HCT116 (cell line): ENCODE results near the gene SLC41A1. TPM values are rescaled to one million over a fixed set of nuclear protein-coding genes. Genes with fewer than 3 reads are reported as not detected.

ENCODE experiments used
- ATAC-seq: fragments of 200-7000 bp; cut with Tn5 transposase; 2 replicates; pipeline ENCODE4 v1.9.1; 2020; ENCODE audit warnings: mild to moderate bottlenecking, moderate library complexity
- BruUV-seq: library from RNA; stranded (reverse); fragments of 400-500 nt; replicated peaks from 2 replicates; lab custom pipeline; 2021; lab: Mats Ljungman, UMichigan
- CTCF ChIA-PET: fragments of 300-600 bp; sonication (Branson Sonifier 250); formaldehyde crosslinking; loops from one replicate; lab custom pipeline; 2021; ENCODE audit warnings: antibody characterized with exemption; lab: Charles Lee
- POLR2A ChIA-PET: fragments of 300-600, 350-600 bp; sonication (Branson Sonifier 250); formaldehyde crosslinking; loops from one replicate; lab custom pipeline; 2021; ENCODE audit warnings: antibody characterized with exemption; lab: Charles Lee
- RAD21 ChIA-PET, 2 experiments: fragments of 300-600 bp; sonication (Branson Sonifier 250); formaldehyde crosslinking; loops; one replicate each; lab custom pipeline; 2023; ENCODE audit warnings: low total read pairs in 2 of 2; ENCODE audit not compliant: uncharacterized antibody in 2 of 2, unreplicated experiment in 2 of 2, low non-redundant PET in 1 of 2; lab: Charles Lee
- DNase-seq: peaks from one replicate; pipeline ENCODE4 v3.0.0-alpha.2; 2010; ENCODE audit warnings: low read depth, low spot score
- H2AFZ ChIP-seq: fragments of 200-600 bp; shearing (Covaris generic), sonication (generic); 2 replicates; pipeline ENCODE4 v1.6.1; 2017; ENCODE audit warnings: low read depth, mixed run types, mixed read lengths, antibody characterized with exemption, low read length; ENCODE audit not compliant: poor library complexity, severe bottlenecking
- H3K27ac ChIP-seq: 2 replicates; pipeline ENCODE4 v1.5.1; 2012; ENCODE audit warnings: low read depth, low read length
- H3K27me3 ChIP-seq: fragments of 200-600 bp; sonication (generic); 2 replicates; pipeline ENCODE4 v1.6.1; 2016; ENCODE audit warnings: mixed run types, low read length, mixed read lengths; ENCODE audit not compliant: insufficient read depth
- H3K36me3 ChIP-seq, 2 experiments: fragments of 200-500 bp in 1 of 2; fragments of 200-600 bp in 1 of 2; sonication (Bioruptor generic) in 1 of 2; sonication (generic) in 1 of 2; 2 replicates each; pipeline versions ENCODE4 v1.5.1 to v1.6.1; 2014 to 2016; ENCODE audit warnings: low read length in 2 of 2, inconsistent platforms in 1 of 2, mixed read lengths in 1 of 2, mixed run types in 1 of 2; ENCODE audit not compliant: insufficient read depth in 2 of 2, control insufficient read depth in 1 of 2
- H3K4me1 ChIP-seq, 2 experiments: fragments of 200-600 bp in 1 of 2; sonication (generic) in 1 of 2; 2 replicates each; pipeline versions ENCODE4 v1.5.1 to v1.6.1; 2012 to 2017; ENCODE audit warnings: low read length in 2 of 2, inconsistent platforms in 1 of 2, mild to moderate bottlenecking in 1 of 2, mixed read lengths in 1 of 2, mixed run types in 1 of 2, moderate library complexity in 1 of 2; ENCODE audit not compliant: insufficient read depth in 2 of 2, control insufficient read depth in 1 of 2
- H3K4me2 ChIP-seq: fragments of 200-600 bp; sonication (generic); 2 replicates; pipeline ENCODE4 v1.6.1; 2017; ENCODE audit warnings: mixed run types, low read length, mixed read lengths
- H3K4me3 ChIP-seq, 2 experiments: fragments of 200-600 bp in 1 of 2; sonication (generic) in 1 of 2; replicated peaks in 1 of 2; 2 replicates each; pipeline ENCODE4 v1.5.1; 2011 to 2016; ENCODE audit warnings: low read length in 2 of 2, control low read depth in 1 of 2, low read depth in 1 of 2, mild to moderate bottlenecking in 1 of 2, mixed read lengths in 1 of 2, mixed run types in 1 of 2
- H3K79me2 ChIP-seq: fragments of 200-600 bp; sonication (generic); 2 replicates; pipeline ENCODE4 v1.6.1; 2017; ENCODE audit warnings: mild to moderate bottlenecking, mixed run types, low read length, moderate library complexity, mixed read lengths; ENCODE audit not compliant: insufficient read depth
- H3K9ac ChIP-seq: fragments of 200-600 bp; sonication (generic); 2 replicates; pipeline ENCODE4 v1.6.1; 2016; ENCODE audit warnings: low read length, mixed read lengths
- H3K9me2 ChIP-seq: fragments of 200-600 bp; sonication (generic), shearing (Covaris generic); 2 replicates; pipeline ENCODE4 v1.6.1; 2017; ENCODE audit warnings: mixed run types, mild to moderate bottlenecking, moderate library complexity; ENCODE audit not compliant: insufficient read depth
- H3K9me3 ChIP-seq, 2 experiments: fragments of 200-500 bp in 1 of 2; fragments of 200-600 bp in 1 of 2; sonication (Bioruptor generic) in 1 of 2; sonication (generic) in 1 of 2; 2 replicates each; pipeline ENCODE4 v1.6.1; 2014 to 2017; ENCODE audit warnings: low read length in 2 of 2, mixed read lengths in 2 of 2, inconsistent platforms in 1 of 2, low read depth in 1 of 2, mild to moderate bottlenecking in 1 of 2, mixed run types in 1 of 2, moderate library complexity in 1 of 2; ENCODE audit not compliant: control insufficient read depth in 1 of 2, insufficient read depth in 1 of 2
- H4K20me1 ChIP-seq: fragments of 200-600 bp; sonication (generic), shearing (Covaris generic); 2 replicates; pipeline ENCODE4 v1.6.1; 2017; ENCODE audit warnings: mixed run types, mild to moderate bottlenecking, moderate library complexity; ENCODE audit not compliant: insufficient read depth
- CBX3 ChIP-seq: IDR thresholded peaks from 2 replicates; pipeline ENCODE4 v1.6.1; 2012; ENCODE audit warnings: low read depth
- EGR1 ChIP-seq: IDR thresholded peaks from 2 replicates; pipeline ENCODE4 v1.6.1; 2012; ENCODE audit warnings: low read depth
- ELF1 ChIP-seq: IDR thresholded peaks from 2 replicates; pipeline ENCODE4 v1.6.1; 2012; ENCODE audit warnings: low read depth, borderline replicate concordance
- EZH2 ChIP-seq: fragments of 200-600 bp; sonication (generic); IDR thresholded peaks from 2 replicates; pipeline ENCODE4 v1.6.1; 2017; ENCODE audit warnings: antibody characterized with exemption, mixed run types
- FOSL1 ChIP-seq: IDR thresholded peaks from 2 replicates; pipeline ENCODE4 v1.6.1; 2012; ENCODE audit warnings: low read depth
- JUND ChIP-seq: IDR thresholded peaks from 2 replicates; pipeline ENCODE4 v1.6.1; 2012
- POLR2A ChIP-seq: IDR thresholded peaks from 2 replicates; pipeline ENCODE4 v1.7.0; 2011; ENCODE audit warnings: borderline replicate concordance; ENCODE audit not compliant: insufficient read depth, insufficient read length; ENCODE audit errors: extremely low read depth
- RAD21 ChIP-seq: IDR thresholded peaks from 2 replicates; pipeline ENCODE4 v1.6.1; 2012; ENCODE audit warnings: low read depth, mild to moderate bottlenecking
- SIN3A ChIP-seq: IDR thresholded peaks from 2 replicates; pipeline ENCODE4 v1.6.1; 2012; ENCODE audit warnings: low read depth
- SRF ChIP-seq: IDR thresholded peaks from 2 replicates; pipeline ENCODE4 v1.6.1; 2012; ENCODE audit warnings: low read depth
- ZFX ChIP-seq: fragments of 450-650 bp; IDR thresholded peaks from 2 replicates; pipeline ENCODE4 v1.6.1; 2017
- ZNF274 ChIP-seq: fragments of 200-500 bp; sonication (Bioruptor generic); IDR thresholded peaks from 2 replicates; pipeline ENCODE4 v1.6.1; 2014; ENCODE audit warnings: mild to moderate bottlenecking, low read depth, low read length, inconsistent platforms
- intact Hi-C: fragments of 100-400 bp; cut with micrococcal nuclease; formaldehyde crosslinking; loops from 2 replicates; pipeline ENCODE4 v1.10.0; 2022
- total RNA-seq: library from RNA; stranded (reverse); gene quantifications from one replicate; pipeline ENCODE4 v1.2.1, GENCODE V29; 2021; ENCODE audit not compliant: unreplicated experiment
- TF ChIP-seq, protein P1 (sequence below), 3 experiments: fragments of 200-600 bp in 1 of 3; sonication (generic) in 1 of 3; IDR thresholded peaks in 2 of 3; conservative IDR thresholded peaks in 1 of 3; 2 replicates each; pipeline ENCODE4 v1.5.1; 2012 to 2017; ENCODE audit warnings: low read depth in 2 of 3, low read length in 2 of 3, antibody characterized with exemption in 1 of 3, borderline replicate concordance in 1 of 3, control low read depth in 1 of 3, mild to moderate bottlenecking in 1 of 3, mixed read lengths in 1 of 3, mixed run types in 1 of 3, moderate library complexity in 1 of 3; ENCODE audit not compliant: insufficient read depth in 1 of 3
- TF ChIP-seq, protein P2 (sequence below): IDR thresholded peaks from 2 replicates; pipeline ENCODE4 v1.6.1; 2012; ENCODE audit warnings: low read depth
- TF ChIP-seq, protein P3 (sequence below): IDR thresholded peaks from 2 replicates; pipeline ENCODE4 v1.6.1; 2011; ENCODE audit warnings: mild to moderate bottlenecking, low read length, moderate library complexity; ENCODE audit not compliant: insufficient replicate concordance; ENCODE audit errors: extremely low read depth
- TF ChIP-seq, protein P4 (sequence below): IDR thresholded peaks from 2 replicates; pipeline ENCODE4 v1.6.1; 2012

The SLC41A1 gene
- total RNA-seq, 1 experiment from 2014 or later, result 35.9 TPM

DNA sequence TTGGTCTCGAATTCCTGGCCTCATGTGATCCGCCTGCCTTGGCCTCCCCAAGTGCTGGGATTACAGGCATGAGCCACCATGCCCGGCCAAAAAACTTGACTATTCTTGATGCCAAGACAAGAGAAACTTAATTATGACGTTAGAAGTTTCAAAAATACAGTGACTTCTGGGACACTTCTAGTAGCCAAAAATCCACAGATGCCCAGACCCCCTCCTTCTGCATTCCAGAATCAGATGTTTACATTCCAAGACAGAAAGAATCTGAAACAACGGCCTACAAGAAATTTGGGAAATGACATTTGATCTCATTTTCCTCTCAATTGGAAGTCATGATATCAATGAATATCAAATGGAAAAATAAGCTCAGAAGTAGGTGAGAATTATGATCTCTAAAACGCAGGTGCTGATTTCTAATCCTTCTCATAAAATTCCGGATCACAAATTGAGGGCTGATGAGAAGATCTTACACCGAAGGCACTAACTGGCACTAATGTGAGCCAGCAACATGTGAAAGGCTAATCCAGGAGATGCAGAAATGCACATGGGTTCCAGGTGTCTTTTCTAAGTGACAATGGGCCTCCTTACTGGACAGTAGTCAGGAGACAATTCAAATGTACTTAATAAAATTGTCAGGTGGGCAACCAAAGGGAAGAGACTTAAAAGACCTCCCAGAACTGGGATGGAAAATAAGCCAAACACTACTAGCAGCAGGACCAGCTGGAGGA, 43.2 kb downstream of the SLC41A1 start:
- Histone ChIP-seq H3K9me3 (no peaks in the 10 kb centered on the region), H2AFZ (no peak overlapping the region), H3K27me3 (no peaks in the 10 kb centered on the region), H3K4me3 (no peak overlapping the region), H3K36me3 (peaks cover 0 to 2% of the 10 kb centered on the region in 2 experiments; a peak in 1 of 4 replicates), H3K79me2 (no peaks in the 10 kb centered on the region)
- no TSS peak for BruUV-seq
- no peak for DNase-seq
- ChIA-PET POLR2A (no interaction called here), CTCF (no interaction called here)
- intact Hi-C loops, result no loop called here
- no peak for TF ChIP-seq SIN3A
- TF ChIP-seq SRF, result no peak
- no peak for TF ChIP-seq ZNF274
- no peak for TF ChIP-seq FOSL1
- no peak for TF ChIP-seq ZFX
- no peak for TF ChIP-seq RAD21
- no peak for TF ChIP-seq EGR1
- TF ChIP-seq, protein P1, sequence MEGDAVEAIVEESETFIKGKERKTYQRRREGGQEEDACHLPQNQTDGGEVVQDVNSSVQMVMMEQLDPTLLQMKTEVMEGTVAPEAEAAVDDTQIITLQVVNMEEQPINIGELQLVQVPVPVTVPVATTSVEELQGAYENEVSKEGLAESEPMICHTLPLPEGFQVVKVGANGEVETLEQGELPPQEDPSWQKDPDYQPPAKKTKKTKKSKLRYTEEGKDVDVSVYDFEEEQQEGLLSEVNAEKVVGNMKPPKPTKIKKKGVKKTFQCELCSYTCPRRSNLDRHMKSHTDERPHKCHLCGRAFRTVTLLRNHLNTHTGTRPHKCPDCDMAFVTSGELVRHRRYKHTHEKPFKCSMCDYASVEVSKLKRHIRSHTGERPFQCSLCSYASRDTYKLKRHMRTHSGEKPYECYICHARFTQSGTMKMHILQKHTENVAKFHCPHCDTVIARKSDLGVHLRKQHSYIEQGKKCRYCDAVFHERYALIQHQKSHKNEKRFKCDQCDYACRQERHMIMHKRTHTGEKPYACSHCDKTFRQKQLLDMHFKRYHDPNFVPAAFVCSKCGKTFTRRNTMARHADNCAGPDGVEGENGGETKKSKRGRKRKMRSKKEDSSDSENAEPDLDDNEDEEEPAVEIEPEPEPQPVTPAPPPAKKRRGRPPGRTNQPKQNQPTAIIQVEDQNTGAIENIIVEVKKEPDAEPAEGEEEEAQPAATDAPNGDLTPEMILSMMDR (IDR thresholded peaks at IDR 0.05 in 2 of 3, conservative IDR thresholded peaks at IDR 0.05 in 1 of 3; ENCODE audit: borderline replicate concordance in 1 of 3, insufficient read depth in 1 of 3, low read depth in 2 of 3, low read length in 2 of 3), result no peak
- TF ChIP-seq, protein P2, sequence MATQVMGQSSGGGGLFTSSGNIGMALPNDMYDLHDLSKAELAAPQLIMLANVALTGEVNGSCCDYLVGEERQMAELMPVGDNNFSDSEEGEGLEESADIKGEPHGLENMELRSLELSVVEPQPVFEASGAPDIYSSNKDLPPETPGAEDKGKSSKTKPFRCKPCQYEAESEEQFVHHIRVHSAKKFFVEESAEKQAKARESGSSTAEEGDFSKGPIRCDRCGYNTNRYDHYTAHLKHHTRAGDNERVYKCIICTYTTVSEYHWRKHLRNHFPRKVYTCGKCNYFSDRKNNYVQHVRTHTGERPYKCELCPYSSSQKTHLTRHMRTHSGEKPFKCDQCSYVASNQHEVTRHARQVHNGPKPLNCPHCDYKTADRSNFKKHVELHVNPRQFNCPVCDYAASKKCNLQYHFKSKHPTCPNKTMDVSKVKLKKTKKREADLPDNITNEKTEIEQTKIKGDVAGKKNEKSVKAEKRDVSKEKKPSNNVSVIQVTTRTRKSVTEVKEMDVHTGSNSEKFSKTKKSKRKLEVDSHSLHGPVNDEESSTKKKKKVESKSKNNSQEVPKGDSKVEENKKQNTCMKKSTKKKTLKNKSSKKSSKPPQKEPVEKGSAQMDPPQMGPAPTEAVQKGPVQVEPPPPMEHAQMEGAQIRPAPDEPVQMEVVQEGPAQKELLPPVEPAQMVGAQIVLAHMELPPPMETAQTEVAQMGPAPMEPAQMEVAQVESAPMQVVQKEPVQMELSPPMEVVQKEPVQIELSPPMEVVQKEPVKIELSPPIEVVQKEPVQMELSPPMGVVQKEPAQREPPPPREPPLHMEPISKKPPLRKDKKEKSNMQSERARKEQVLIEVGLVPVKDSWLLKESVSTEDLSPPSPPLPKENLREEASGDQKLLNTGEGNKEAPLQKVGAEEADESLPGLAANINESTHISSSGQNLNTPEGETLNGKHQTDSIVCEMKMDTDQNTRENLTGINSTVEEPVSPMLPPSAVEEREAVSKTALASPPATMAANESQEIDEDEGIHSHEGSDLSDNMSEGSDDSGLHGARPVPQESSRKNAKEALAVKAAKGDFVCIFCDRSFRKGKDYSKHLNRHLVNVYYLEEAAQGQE, result no peak
- no peak for TF ChIP-seq JUND
- TF ChIP-seq CBX3, result no peak
- TF ChIP-seq, protein P3, sequence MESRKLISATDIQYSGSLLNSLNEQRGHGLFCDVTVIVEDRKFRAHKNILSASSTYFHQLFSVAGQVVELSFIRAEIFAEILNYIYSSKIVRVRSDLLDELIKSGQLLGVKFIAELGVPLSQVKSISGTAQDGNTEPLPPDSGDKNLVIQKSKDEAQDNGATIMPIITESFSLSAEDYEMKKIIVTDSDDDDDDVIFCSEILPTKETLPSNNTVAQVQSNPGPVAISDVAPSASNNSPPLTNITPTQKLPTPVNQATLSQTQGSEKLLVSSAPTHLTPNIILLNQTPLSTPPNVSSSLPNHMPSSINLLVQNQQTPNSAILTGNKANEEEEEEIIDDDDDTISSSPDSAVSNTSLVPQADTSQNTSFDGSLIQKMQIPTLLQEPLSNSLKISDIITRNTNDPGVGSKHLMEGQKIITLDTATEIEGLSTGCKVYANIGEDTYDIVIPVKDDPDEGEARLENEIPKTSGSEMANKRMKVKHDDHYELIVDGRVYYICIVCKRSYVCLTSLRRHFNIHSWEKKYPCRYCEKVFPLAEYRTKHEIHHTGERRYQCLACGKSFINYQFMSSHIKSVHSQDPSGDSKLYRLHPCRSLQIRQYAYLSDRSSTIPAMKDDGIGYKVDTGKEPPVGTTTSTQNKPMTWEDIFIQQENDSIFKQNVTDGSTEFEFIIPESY, result no peak
- no peak for TF ChIP-seq POLR2A
- TF ChIP-seq ELF1, result no peak
- TF ChIP-seq, protein P4, sequence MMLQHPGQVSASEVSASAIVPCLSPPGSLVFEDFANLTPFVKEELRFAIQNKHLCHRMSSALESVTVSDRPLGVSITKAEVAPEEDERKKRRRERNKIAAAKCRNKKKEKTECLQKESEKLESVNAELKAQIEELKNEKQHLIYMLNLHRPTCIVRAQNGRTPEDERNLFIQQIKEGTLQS, result no peak
- TF ChIP-seq EZH2, result no peak
- TF ChIP-seq, all 23 proteins: peak for 0
- peaks cover 3 to 10% of the 10 kb centered on the region in 2 experiments; a peak in 3 of 4 replicates for H3K4me1 ChIP-seq
- no peaks in the 10 kb centered on the region for H3K9me2 ChIP-seq
- H3K9ac ChIP-seq, result no peak overlapping the region
- no peak overlapping the region for H3K4me2 ChIP-seq
- RAD21 ChIA-PET, result no interaction called here
- no peak overlapping the region for H3K27ac ChIP-seq
- no peaks in the 10 kb centered on the region for H4K20me1 ChIP-seq
- ATAC-seq, result no peak
